GM19239 (cell line): ENCODE results near the gene ALOX5.
"Not testable (repeated sequence)": the region's sequence is repeated elsewhere in the genome, so short reads cannot be mapped to it uniquely, and the experiment has no call there.

Source experiments
- DNase-seq: peaks from one replicate; pipeline ENCODE4 v3.0.0; 2011; ENCODE audit warnings: low spot score; ENCODE audit not compliant: insufficient read length
- FAIRE-seq: peaks from 2 replicates; lab custom pipeline; 2011; peaks lifted over from hg19 to GRCh38; lab: Jason Lieb, UNC

ALOX5 gene

DNA sequence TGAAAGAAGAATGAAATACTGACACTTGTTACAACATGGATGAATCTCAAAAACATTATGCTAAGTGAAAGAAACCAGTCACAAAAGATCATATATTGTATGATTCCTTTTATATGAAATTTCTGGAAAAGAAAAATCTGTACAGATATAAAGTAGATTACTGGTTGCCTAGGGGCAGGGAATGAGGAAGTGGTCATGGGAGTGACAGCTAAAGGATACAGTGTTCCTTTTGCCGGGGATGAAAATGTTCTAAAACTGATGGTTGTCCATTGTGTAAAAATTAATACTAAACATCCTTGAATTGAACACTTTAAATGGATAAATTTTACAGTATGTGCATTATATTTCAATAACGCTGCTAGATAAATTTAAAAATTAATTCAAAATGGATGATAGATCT lies 25.1 kb downstream of the ALOX5 start:
- DNase-seq (no peak), FAIRE-seq (no peak)

DNA sequence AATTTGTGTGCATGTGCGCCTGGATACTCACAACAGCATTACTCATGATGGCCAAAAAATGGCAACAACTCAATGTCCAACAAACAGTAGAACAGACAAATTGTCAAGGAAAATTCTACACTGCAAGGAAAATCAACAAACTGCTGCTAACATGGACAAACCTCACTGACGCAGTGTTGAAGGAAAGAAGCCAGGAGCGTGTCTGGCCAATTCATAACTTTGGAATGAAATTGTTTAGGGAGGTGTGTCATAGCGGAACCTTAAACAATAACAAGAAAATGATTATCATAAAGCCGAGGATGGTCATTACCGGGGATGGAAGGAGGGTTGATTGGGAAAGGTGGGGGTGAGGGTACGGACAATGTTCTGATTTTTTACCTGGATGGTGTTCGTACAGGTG lies 29.1 kb downstream of the ALOX5 start:
- FAIRE-seq = no peak
- DNase-seq = no peak

DNA sequence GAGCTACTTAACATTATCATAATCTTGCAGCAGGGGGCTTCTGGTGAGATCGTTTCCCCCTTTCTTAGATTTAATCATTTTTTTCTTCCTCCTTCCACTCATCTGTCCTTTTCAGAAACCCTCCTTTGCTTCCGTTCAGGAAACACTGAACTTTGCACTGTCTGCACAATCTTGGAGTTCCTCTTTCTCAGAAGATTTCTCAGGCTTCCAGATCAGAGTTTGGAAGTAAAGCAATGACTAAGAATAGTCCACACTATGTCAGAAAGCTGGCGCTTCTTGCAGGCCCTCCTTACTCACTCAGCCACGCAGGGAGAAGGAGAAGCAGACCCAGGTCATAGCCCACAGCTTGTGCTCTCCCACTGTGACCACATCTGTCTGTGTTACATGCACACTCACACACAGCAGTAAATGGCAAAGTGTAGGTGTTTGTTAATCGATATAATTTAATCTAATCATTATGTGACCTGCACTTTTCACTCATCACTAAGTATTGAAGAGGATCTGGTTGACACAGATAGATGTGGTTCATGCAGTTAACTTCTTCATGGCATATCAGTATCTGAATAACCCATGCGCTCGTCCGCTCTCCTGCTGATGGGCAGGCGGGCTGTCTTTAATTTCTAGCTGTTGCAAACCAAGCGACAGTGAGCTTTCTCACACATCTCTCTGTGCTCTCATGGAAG lies 30.2 kb downstream of the ALOX5 start:
- FAIRE-seq (peak; percentile 58), DNase-seq (no peak)

GRCh38 chr10:45404770-45405120 lies 30.7 kb downstream of the ALOX5 start:
- FAIRE-seq (peak; percentile 8), DNase-seq (no peak)

- no peak for FAIRE-seq
- DNase-seq = no peak
These were observed 33.5 kb downstream of the ALOX5 start for GRCh38 chr10:45407542-45407941.

DNA sequence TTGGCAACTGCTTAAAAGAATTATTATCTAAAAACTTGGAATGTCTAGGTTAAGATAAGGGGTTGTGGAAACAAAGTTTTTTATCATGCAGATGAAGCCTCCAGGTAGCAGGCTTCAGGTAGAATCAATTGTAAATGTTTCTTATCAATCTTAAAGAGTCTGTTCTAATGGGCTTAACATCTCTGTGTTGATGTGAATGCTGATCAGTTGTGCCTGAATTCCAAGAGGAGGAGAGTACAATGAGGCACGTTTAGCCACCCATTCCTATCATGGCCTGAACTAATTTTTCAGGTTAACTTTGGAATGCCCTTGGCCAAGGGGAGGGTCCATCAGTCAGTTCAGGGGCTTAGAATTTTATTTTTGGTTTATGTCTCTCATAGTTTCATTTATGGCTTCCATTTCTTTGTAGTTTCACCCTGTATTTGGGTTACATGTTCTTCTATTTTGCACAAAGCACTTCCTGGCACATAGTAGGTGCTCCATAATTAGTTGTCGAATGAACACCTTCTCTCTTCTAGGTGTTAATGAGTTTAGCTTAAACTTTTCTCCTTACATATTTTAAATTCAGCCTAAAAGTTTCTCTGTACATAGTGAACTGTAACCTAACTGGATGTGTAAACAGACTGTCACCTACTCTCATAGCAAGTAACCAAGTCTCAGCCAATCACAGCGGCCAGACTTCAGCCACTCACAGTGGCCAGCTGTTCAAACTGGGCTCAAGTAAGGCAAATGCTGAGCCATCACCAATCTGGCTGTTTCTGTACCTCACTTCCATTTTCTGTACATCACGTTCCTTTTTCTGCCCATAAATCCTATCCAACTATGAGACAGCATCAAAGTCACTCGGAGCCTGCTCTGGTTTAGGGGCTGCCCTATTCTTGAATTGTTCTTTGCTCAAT lies 34.7 kb downstream of the ALOX5 start:
- FAIRE-seq (peak; percentile 56), DNase-seq (no peak)

- not testable (repeated sequence) for FAIRE-seq, DNase-seq
These were observed 35.3 kb downstream of the ALOX5 start for GRCh38 chr10:45409347-45409746.

- no peak for FAIRE-seq
- DNase-seq = no peak
These were observed 35.8 kb downstream of the ALOX5 start for GRCh38 chr10:45409782-45410181.

DNA sequence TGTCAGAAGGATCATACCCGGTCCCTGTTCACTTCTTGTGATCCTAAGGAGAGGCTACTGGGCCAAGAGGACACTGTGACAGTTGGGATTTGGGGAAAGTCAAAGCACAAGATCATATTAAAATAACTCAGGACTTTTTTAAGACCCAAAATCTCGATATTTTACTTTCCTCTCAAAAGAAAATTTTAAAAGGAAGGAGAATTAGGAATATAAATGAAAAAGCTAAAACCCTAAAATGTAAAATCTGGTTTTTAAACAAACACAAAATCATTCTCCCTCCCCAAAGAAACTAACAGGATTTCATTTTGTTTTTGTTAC lies 36.4 kb downstream of the ALOX5 start:
- no peak for DNase-seq
- no peak for FAIRE-seq

- FAIRE-seq (no peak), DNase-seq (no peak)
These were observed 37.0 kb downstream of the ALOX5 start for GRCh38 chr10:45410807-45411606.

DNA sequence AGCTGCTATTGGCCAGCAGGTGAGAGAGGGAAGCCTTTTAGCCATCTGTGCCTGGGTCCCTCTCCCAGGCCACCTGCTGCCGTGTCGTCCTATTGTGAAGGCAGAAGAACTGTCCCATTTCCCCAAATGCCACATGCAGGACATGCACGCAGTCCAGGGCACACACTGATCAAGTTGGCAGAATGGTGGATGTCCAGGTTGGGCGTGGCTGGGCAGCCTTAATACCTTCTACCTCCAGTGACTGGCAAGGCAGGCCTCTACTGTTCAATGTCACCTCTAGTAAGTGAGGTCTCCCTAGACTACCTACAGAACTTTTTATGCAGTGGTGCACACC lies 37.6 kb downstream of the ALOX5 start:
- DNase-seq = no peak

GRCh38 chr10:45415062-45415461 lies 41.0 kb downstream of the ALOX5 start:
- DNase-seq, FAIRE-seq: not testable (repeated sequence)

More for the DNA sequence above, 37.6 kb downstream of the ALOX5 start:
- no peak for FAIRE-seq

GRCh38 chr10:45416603-45417002 lies 42.6 kb downstream of the ALOX5 start:
- no peak for DNase-seq
- FAIRE-seq = no peak

DNA sequence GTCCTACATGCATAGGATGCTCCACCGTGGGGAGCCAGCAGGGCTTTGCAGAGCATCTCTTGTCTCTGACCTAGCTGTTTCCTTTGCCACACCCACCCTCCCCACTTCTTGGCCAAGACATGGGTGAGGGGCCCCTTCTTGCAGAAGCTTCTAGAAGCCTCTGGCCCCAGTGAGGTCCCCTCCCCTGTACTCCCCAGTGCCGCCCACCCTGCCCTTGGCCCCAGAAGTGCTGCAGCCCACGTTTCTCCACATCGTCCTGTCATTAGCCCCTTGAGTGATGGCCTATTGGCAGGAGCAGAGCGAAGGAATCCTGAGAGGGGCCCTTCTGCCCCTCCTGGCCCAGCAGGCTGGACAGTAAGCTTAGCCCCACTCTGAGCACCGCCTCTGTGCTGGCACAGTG lies 43.7 kb downstream of the ALOX5 start:
- no peak for DNase-seq
- no peak for FAIRE-seq

DNA sequence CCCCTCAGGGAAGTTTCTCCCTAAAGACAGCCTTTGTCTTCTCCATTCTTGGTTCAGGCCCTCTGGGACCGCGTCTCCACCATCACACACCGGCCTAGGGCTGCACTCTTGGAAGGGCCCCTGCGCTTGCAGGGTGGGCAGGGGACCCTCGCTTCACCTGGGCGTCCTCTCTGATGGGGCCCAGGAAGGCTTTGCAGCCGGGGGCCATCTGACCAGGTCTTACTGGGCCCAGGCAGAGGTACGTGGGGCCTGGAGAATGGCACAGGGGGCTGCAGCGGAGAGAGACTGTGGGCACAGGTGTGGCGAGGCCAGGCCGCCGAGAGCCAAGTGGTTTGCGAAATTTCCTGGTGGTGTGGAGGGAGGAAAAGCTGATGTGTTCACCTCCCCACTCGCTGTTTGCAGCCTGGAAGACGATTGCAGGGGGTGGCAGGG lies 44.4 kb downstream of the ALOX5 start:
- DNase-seq = no peak
- no peak for FAIRE-seq

GRCh38 chr10:45418849-45419675 lies 45.0 kb downstream of the ALOX5 start:
- peak; percentile 70 for FAIRE-seq

GRCh38 chr10:45419676-45420025 lies 45.6 kb downstream of the ALOX5 start:
- no peak for DNase-seq

More at GRCh38 chr10:45418849-45419675, 45.0 kb downstream of the ALOX5 start:
- DNase-seq = peak; percentile 62

GRCh38 chr10:45420453-45421192 lies 46.6 kb downstream of the ALOX5 start:
- FAIRE-seq = peak; percentile 99
- DNase-seq = peak; percentile 68

More at GRCh38 chr10:45419676-45420025, 45.6 kb downstream of the ALOX5 start:
- no peak for FAIRE-seq
